Lung (tissue), 12 donors: Measurements from ENCODE around the gene JUP. TPM values are rescaled to one million over a fixed set of nuclear protein-coding genes. Genes with fewer than 3 reads are reported as not detected.

Source experiments
- ATAC-seq: fragments of 200-7000 bp; cut with Tn5 transposase; one replicate; pipeline ENCODE4 v1.9.1; 2020; ENCODE audit warnings: moderate number of reproducible peaks; ENCODE audit not compliant: insufficient read depth, low FRiP score
- DNase-seq, 3 donors: peaks; one replicate each; pipeline ENCODE4 v3.0.0-alpha.2; 2013 to 2017
- H3K27ac ChIP-seq, 2 donors: one replicate each; pipeline ENCODE4 v1.5.1; 2013; ENCODE audit warnings: mild to moderate bottlenecking in 2 of 2, moderate library complexity in 2 of 2, control low read depth in 1 of 2, inconsistent platforms in 1 of 2, low read depth in 1 of 2, low read length in 1 of 2
- H3K27me3 ChIP-seq, 3 donors: one replicate each; pipeline ENCODE4 v1.5.1; 2013; ENCODE audit warnings: low read length in 2 of 3; ENCODE audit not compliant: control insufficient read depth in 3 of 3, insufficient read depth in 3 of 3
- H3K36me3 ChIP-seq, 4 donors: one replicate each; pipeline ENCODE4 v1.5.1; 2013; ENCODE audit warnings: low read length in 4 of 4, mild to moderate bottlenecking in 1 of 4, moderate library complexity in 1 of 4; ENCODE audit not compliant: control insufficient read depth in 4 of 4, insufficient read depth in 4 of 4
- H3K4me1 ChIP-seq, 5 donors: one replicate each; pipeline ENCODE4 v1.5.1; 2013; ENCODE audit warnings: low read length in 5 of 5, mild to moderate bottlenecking in 2 of 5, moderate library complexity in 1 of 5; ENCODE audit not compliant: control insufficient read depth in 5 of 5, insufficient read depth in 5 of 5
- H3K4me3 ChIP-seq: one replicate; pipeline ENCODE4 v1.5.1; 2013; ENCODE audit warnings: mild to moderate bottlenecking, control low read depth, moderate library complexity
- H3K9ac ChIP-seq, 2 donors: one replicate each; pipeline ENCODE4 v1.5.1; 2013; ENCODE audit warnings: low read length in 2 of 2, control low read depth in 1 of 2; ENCODE audit not compliant: insufficient read depth in 1 of 2
- H3K9me3 ChIP-seq, 4 donors: one replicate each; pipeline ENCODE4 v1.5.1; 2013; ENCODE audit warnings: low read length in 3 of 4, mild to moderate bottlenecking in 1 of 4, moderate library complexity in 1 of 4; ENCODE audit not compliant: control insufficient read depth in 4 of 4, insufficient read depth in 3 of 4
- WGBS, 2 donors: extraction: QIAGEN DNeasy Blood & Tissue Kit; methylation state at CpG; one replicate each; pipeline ENCODE4 v1.1.7; 2013; 5-methylcytosine and 5-hydroxymethylcytosine counted together
- polyA plus RNA-seq, 2 donors: library from polyadenylated mRNA; stranded (reverse); fragments of 200-250 nt; gene quantifications; one replicate each; pipeline ENCODE4 v1.2.1, GENCODE V29; 2013
- total RNA-seq, 2 donors: library from RNA; depleted of rRNA in 1 of 2; stranded (reverse); fragments of >200 nt in 1 of 2; gene quantifications; one replicate each; pipeline ENCODE4 v1.2.1, GENCODE V29; 2014 to 2021
- TF ChIP-seq, protein P1 (sequence below): IDR thresholded peaks from 2 replicates; pipeline ENCODE4 v1.5.1; 2012; ENCODE audit warnings: mild to moderate bottlenecking; ENCODE audit errors: control extremely low read depth, extremely low read depth
- donor health status: control.
- donor health status: control.
- donor health status: Bipolar disorder and iron deficiency.
- donor health status: healthy.
- donor health status: DM: yes; HTN: yes; CAD: no.

JUP gene
- total and polyA plus RNA-seq, 4 donors, result 60.9 to 150 (median 101) TPM

DNA sequence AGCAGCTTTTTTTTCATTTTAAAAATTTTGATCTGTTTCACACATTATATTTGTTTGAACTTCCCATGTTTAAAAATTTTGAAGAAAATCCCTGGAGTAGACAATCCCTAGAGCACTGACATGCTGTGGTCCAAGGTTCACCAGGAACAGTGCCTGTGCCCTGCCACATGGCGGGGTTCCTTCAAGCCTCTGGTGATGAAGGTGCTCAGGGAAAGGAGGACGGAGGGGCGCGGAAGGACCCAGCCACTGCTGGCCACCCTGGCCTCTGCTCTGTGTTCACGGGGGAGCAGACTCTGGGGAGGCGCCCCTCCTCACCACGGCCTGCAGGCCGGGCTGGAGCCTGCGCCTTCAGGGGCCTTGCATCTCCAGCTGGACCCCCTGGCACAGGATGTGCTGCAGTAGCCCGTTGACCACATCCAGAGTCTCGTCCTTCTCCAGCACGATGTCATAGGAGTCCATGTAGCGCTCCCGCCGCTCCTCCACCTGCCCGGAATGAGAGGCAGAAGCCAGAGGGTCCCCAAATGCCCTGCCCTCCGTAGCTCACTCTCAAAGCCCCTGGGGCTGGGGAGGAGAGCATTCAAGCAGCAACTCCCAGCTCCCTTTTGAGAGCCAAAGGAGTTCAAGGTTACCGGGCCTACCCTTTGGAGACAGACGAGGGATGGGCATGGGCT is 38.8 kb upstream of the JUP start:
- 93 to 95% methylated on average over 19 of the region's 19 CpGs for WGBS, 2 donors
- no peak for DNase-seq

GRCh38 chr17:41824086-41824485 is 37.6 kb upstream of the JUP start:
- H3K4me1 ChIP-seq, result no peaks in the 10 kb centered on the region
- TF ChIP-seq, protein P1, sequence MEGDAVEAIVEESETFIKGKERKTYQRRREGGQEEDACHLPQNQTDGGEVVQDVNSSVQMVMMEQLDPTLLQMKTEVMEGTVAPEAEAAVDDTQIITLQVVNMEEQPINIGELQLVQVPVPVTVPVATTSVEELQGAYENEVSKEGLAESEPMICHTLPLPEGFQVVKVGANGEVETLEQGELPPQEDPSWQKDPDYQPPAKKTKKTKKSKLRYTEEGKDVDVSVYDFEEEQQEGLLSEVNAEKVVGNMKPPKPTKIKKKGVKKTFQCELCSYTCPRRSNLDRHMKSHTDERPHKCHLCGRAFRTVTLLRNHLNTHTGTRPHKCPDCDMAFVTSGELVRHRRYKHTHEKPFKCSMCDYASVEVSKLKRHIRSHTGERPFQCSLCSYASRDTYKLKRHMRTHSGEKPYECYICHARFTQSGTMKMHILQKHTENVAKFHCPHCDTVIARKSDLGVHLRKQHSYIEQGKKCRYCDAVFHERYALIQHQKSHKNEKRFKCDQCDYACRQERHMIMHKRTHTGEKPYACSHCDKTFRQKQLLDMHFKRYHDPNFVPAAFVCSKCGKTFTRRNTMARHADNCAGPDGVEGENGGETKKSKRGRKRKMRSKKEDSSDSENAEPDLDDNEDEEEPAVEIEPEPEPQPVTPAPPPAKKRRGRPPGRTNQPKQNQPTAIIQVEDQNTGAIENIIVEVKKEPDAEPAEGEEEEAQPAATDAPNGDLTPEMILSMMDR, result no peak
- DNase-seq (no peak), ATAC-seq (no peak)
- H3K9ac ChIP-seq, result no peak overlapping the region
- H3K9me3 ChIP-seq, result no peaks in the 10 kb centered on the region
- H3K27ac ChIP-seq, result no peak overlapping the region
- H3K4me3 ChIP-seq, result no peak overlapping the region
- no peaks in the 10 kb centered on the region for H3K27me3 ChIP-seq
- peaks cover 8 to 23% (median 20%) of the 10 kb centered on the region in 4 donors for H3K36me3 ChIP-seq
- 66 to 78% methylated on average over 7 of the region's 7 CpGs for WGBS, 2 donors

More for the DNA sequence above, 38.8 kb upstream of the JUP start:
- Histone ChIP-seq H3K36me3 (peaks cover 13 to 30% (median 26%) of the 10 kb centered on the region in 4 donors), H3K9me3 (no peaks in the 10 kb centered on the region), H3K27me3 (no peaks in the 10 kb centered on the region), H3K27ac (no peak overlapping the region), H3K4me3 (no peak overlapping the region), H3K9ac (no peak overlapping the region), H3K4me1 (no peaks in the 10 kb centered on the region)
- ATAC-seq, result no peak
- TF ChIP-seq, protein P1, result no peak

- peaks cover 10 to 19% (median 18%) of the 10 kb centered on the region in 4 donors for H3K36me3 ChIP-seq
- TF ChIP-seq, protein P1, result no peak
- H3K27me3 ChIP-seq, result no peaks in the 10 kb centered on the region
Observed at GRCh38 chr17:41823580-41823979, 37.1 kb upstream of the JUP start.

DNA sequence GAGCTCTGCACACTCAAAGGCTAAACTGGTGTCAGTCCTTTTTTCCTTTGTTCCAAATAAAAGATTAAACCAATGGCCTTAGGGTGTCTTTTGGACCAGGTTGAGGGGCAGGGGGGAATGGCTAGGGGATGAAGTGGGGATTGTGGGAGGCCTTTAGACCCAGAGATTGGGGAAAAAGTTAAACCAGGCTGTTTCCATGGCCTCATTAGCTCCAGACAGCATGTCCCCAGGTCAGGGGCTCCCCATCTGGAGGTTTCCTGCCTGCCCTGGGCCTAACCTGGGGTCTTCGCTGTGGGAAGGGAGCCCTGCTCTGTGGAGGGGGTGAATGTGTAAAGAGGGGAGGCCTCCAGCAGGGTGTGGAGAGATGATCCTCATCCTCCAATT is 36.6 kb upstream of the JUP start:
- H3K36me3 ChIP-seq, result peaks cover 14 to 20% (median 16%) of the 10 kb centered on the region in 4 donors
- H3K4me3 ChIP-seq, result no peak overlapping the region
- no peaks in the 10 kb centered on the region for H3K4me1 ChIP-seq
- TF ChIP-seq, protein P1, result no peak
- 80 to 94% methylated on average over 1 of the region's 1 CpG for WGBS, 2 donors
- no peak overlapping the region for H3K9ac ChIP-seq
- DNase-seq, result no peak
- H3K27me3 ChIP-seq, result no peaks in the 10 kb centered on the region
- no peaks in the 10 kb centered on the region for H3K9me3 ChIP-seq
- no peak overlapping the region for H3K27ac ChIP-seq
- ATAC-seq, result no peak

More at GRCh38 chr17:41823580-41823979, 37.1 kb upstream of the JUP start:
- WGBS, 2 donors, result 91 to 95% methylated on average over 7 of the region's 7 CpGs
- Histone ChIP-seq H3K4me1 (no peaks in the 10 kb centered on the region), H3K4me3 (no peak overlapping the region), H3K27ac (no peak overlapping the region), H3K9me3 (no peaks in the 10 kb centered on the region), H3K9ac (no peak overlapping the region)
- ATAC-seq, result no peak
- no peak for DNase-seq
